ENCODE results near the gene SYP.

DNA sequence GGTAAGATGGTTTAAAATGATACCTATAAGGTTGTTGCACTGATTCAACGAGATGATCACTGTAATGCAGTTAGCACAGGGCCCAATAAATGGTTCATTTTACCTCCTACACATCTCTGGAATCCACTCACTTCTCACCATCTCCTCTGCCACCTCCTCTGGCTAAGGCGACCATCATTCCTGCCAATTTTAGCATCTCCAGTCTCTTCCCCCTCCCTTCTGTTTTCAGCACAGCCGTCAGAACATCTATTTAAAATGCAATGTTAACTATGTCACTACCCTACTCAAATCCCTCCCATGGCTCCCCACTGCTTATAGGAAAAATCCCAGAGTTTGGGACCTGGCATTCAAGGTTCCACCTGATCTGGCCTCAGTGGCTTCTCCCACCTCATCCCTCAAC is 3.5 kb upstream of the SYP start:
- TF ChIP-seq, protein P1, sequence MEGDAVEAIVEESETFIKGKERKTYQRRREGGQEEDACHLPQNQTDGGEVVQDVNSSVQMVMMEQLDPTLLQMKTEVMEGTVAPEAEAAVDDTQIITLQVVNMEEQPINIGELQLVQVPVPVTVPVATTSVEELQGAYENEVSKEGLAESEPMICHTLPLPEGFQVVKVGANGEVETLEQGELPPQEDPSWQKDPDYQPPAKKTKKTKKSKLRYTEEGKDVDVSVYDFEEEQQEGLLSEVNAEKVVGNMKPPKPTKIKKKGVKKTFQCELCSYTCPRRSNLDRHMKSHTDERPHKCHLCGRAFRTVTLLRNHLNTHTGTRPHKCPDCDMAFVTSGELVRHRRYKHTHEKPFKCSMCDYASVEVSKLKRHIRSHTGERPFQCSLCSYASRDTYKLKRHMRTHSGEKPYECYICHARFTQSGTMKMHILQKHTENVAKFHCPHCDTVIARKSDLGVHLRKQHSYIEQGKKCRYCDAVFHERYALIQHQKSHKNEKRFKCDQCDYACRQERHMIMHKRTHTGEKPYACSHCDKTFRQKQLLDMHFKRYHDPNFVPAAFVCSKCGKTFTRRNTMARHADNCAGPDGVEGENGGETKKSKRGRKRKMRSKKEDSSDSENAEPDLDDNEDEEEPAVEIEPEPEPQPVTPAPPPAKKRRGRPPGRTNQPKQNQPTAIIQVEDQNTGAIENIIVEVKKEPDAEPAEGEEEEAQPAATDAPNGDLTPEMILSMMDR (IDR thresholded peaks at IDR 0.05) = no peak
- TF ChIP-seq EZH2phosphoT487 (IDR thresholded peaks at IDR 0.05) = no peak
- TF ChIP-seq EZH2 (IDR thresholded peaks at IDR 0.05) = no peak
